HUES6 (cell line): ENCODE results near the gene IMPACT.

Experiments
- H3K27ac ChIP-seq: 2 replicates; pipeline ENCODE4 v1.7.0; 2013; ENCODE audit warnings: low read depth, mild to moderate bottlenecking, low read length, inconsistent platforms
- H3K27me3 ChIP-seq: 2 replicates; pipeline ENCODE4 v1.6.1; 2013; ENCODE audit warnings: low read length; ENCODE audit not compliant: control insufficient read depth, insufficient read depth
- H3K36me3 ChIP-seq: 2 replicates; pipeline ENCODE4 v1.6.1; 2013; ENCODE audit warnings: low read length; ENCODE audit not compliant: control insufficient read depth, insufficient read depth
- H3K4me1 ChIP-seq: 2 replicates; pipeline ENCODE4 v1.6.1; 2013; ENCODE audit warnings: low read length; ENCODE audit not compliant: control insufficient read depth, insufficient read depth
- H3K4me3 ChIP-seq: 2 replicates; pipeline ENCODE4 v1.5.1; 2013; ENCODE audit warnings: low read depth, low read length
- H3K9ac ChIP-seq: one replicate; pipeline ENCODE4 v1.6.1; 2013; ENCODE audit warnings: mild to moderate bottlenecking, low read length
- H3K9me3 ChIP-seq: 2 replicates; pipeline ENCODE4 v1.6.1; 2013; ENCODE audit warnings: low read depth, low read length; ENCODE audit not compliant: control insufficient read depth, insufficient read depth

Gene IMPACT

GRCh38 chr18:24421831-24422230 is 4.6 kb upstream of the IMPACT start:
- H3K4me1 ChIP-seq = no peaks in the 10 kb centered on the region

GRCh38 chr18:24426073-24426397 is 435 bp upstream of the IMPACT start:
- peaks cover 9% of the 10 kb centered on the region; the same call in 1 of the 2 replicates for H3K4me1 ChIP-seq
- H3K27ac ChIP-seq = peak overlapping the region; percentile 98
- 0 out of 2 replicates have a peak, but pooled peaks cover 5% of the 10 kb centered on the region for H3K27me3 ChIP-seq
- H3K4me3 ChIP-seq = peak overlapping the region; percentile 95
- H3K9me3 ChIP-seq = no peaks in the 10 kb centered on the region
- H3K36me3 ChIP-seq = peaks cover 13% of the 10 kb centered on the region
- H3K9ac ChIP-seq = peak overlapping the region; percentile 98

More at GRCh38 chr18:24421831-24422230, 4.6 kb upstream of the IMPACT start:
- Histone ChIP-seq H3K36me3 (no peaks in the 10 kb centered on the region), H3K4me3 (no peak overlapping the region), H3K9me3 (no peaks in the 10 kb centered on the region), H3K27ac (no peak overlapping the region), H3K9ac (no peak overlapping the region), H3K27me3 (0 out of 2 replicates have a peak, but pooled peaks cover 5% of the 10 kb centered on the region)

- peaks cover 9% of the 10 kb centered on the region; the same call in 1 of the 2 replicates for H3K4me1 ChIP-seq
- H3K4me3 ChIP-seq = peak overlapping the region; percentile 95
- peak overlapping the region; percentile 98 for H3K27ac ChIP-seq
- H3K27me3 ChIP-seq = 0 out of 2 replicates have a peak, but pooled peaks cover 5% of the 10 kb centered on the region
- peak overlapping the region; percentile 98 for H3K9ac ChIP-seq
- H3K36me3 ChIP-seq = peaks cover 25% of the 10 kb centered on the region
- no peaks in the 10 kb centered on the region for H3K9me3 ChIP-seq
These were observed 1.0 kb downstream of the IMPACT start for GRCh38 chr18:24427484-24427883.

- Histone ChIP-seq H3K27me3 (0 out of 2 replicates have a peak, but pooled peaks cover under 1% of the 10 kb centered on the region), H3K4me3 (0 out of 2 replicates have a peak overlapping the region, but pooled peaks have one; percentile 95), H3K4me1 (peaks cover 9% of the 10 kb centered on the region; the same call in 1 of the 2 replicates), H3K27ac (no peak overlapping the region), H3K9me3 (no peaks in the 10 kb centered on the region), H3K36me3 (peaks cover 30% of the 10 kb centered on the region), H3K9ac (no peak overlapping the region)
These were observed 2.2 kb downstream of the IMPACT start for GRCh38 chr18:24428709-24429108.

- no peaks in the 10 kb centered on the region for H3K27me3 ChIP-seq
- H3K4me1 ChIP-seq = peaks cover 9% of the 10 kb centered on the region; the same call in 1 of the 2 replicates
- no peak overlapping the region for H3K9ac ChIP-seq
- peaks cover 35% of the 10 kb centered on the region for H3K36me3 ChIP-seq
- H3K27ac ChIP-seq = no peak overlapping the region
- H3K4me3 ChIP-seq = no peak overlapping the region
- no peaks in the 10 kb centered on the region for H3K9me3 ChIP-seq
These were observed 2.7 kb downstream of the IMPACT start for GRCh38 chr18:24429188-24429587.

GRCh38 chr18:24432618-24433017 is 6.1 kb downstream of the IMPACT start:
- Histone ChIP-seq H3K9me3 (no peaks in the 10 kb centered on the region), H3K27ac (no peak overlapping the region), H3K36me3 (peaks cover 59% of the 10 kb centered on the region), H3K4me3 (no peak overlapping the region), H3K4me1 (peaks cover 9% of the 10 kb centered on the region; the same call in 1 of the 2 replicates), H3K27me3 (no peaks in the 10 kb centered on the region), H3K9ac (no peak overlapping the region)

- Histone ChIP-seq H3K4me3 (no peak overlapping the region), H3K27ac (no peak overlapping the region), H3K36me3 (peaks cover 76% of the 10 kb centered on the region), H3K4me1 (no peaks in the 10 kb centered on the region), H3K27me3 (no peaks in the 10 kb centered on the region), H3K9me3 (no peaks in the 10 kb centered on the region), H3K9ac (no peak overlapping the region)
These were observed 10.5 kb downstream of the IMPACT start for GRCh38 chr18:24436939-24437338.

- peaks cover 85% of the 10 kb centered on the region for H3K36me3 ChIP-seq
- H3K4me3 ChIP-seq = no peak overlapping the region
- no peak overlapping the region for H3K9ac ChIP-seq
- no peak overlapping the region for H3K27ac ChIP-seq
- H3K9me3 ChIP-seq = no peaks in the 10 kb centered on the region
- H3K4me1 ChIP-seq = no peaks in the 10 kb centered on the region
- no peaks in the 10 kb centered on the region for H3K27me3 ChIP-seq
These were observed 17.4 kb downstream of the IMPACT start for GRCh38 chr18:24443870-24444269.

GRCh38 chr18:24446453-24446852 is 20.0 kb downstream of the IMPACT start:
- Histone ChIP-seq H3K4me1 (no peaks in the 10 kb centered on the region), H3K9ac (no peak overlapping the region), H3K27ac (no peak overlapping the region), H3K36me3 (peaks cover 91% of the 10 kb centered on the region), H3K9me3 (no peaks in the 10 kb centered on the region), H3K27me3 (no peaks in the 10 kb centered on the region), H3K4me3 (no peak overlapping the region)

- Histone ChIP-seq H3K9ac (no peak overlapping the region), H3K9me3 (no peaks in the 10 kb centered on the region), H3K4me3 (no peak overlapping the region), H3K36me3 (peaks cover 89% of the 10 kb centered on the region), H3K27me3 (no peaks in the 10 kb centered on the region), H3K4me1 (no peaks in the 10 kb centered on the region), H3K27ac (no peak overlapping the region)
These were observed 20.6 kb downstream of the IMPACT start for GRCh38 chr18:24446953-24447538.

- Histone ChIP-seq H3K36me3 (peaks cover 83% of the 10 kb centered on the region), H3K4me3 (no peak overlapping the region), H3K27ac (no peak overlapping the region), H3K4me1 (no peaks in the 10 kb centered on the region), H3K9me3 (no peaks in the 10 kb centered on the region), H3K27me3 (no peaks in the 10 kb centered on the region), H3K9ac (no peak overlapping the region)
These were observed 21.5 kb downstream of the IMPACT start for GRCh38 chr18:24447961-24448360.
